Renal cortex interstitium (tissue), 11 donors: ENCODE results near the gene HEXB. TPM values are rescaled to one million over a fixed set of nuclear protein-coding genes. Genes with fewer than 3 reads are reported as not detected.
A peak's percentile ranks its signal among the peaks of the same experiment; 100 is the strongest.
"Not testable (repeated sequence)": the region's sequence is repeated elsewhere in the genome, so short reads cannot be mapped to it uniquely, and the experiment has no call there.

ENCODE experiments used
- DNase-seq, 11 donors: peaks; one replicate each; pipeline ENCODE4 v3.0.0-alpha.2; 2013; ENCODE audit warnings: low read depth in 9 of 11, low spot score in 4 of 11; ENCODE audit errors: extremely low read depth in 1 of 11
- polyA plus RNA-seq, 3 donors: library from polyadenylated mRNA; unstranded; fragments of 120-200 nt; gene quantifications; one replicate each; pipeline ENCODE4 v1.2.1, GENCODE V29; 2013; ENCODE audit not compliant: insufficient read length in 3 of 3

Gene HEXB
- polyA plus RNA-seq, 3 donors: 114 to 172 (median 145) TPM

DNA sequence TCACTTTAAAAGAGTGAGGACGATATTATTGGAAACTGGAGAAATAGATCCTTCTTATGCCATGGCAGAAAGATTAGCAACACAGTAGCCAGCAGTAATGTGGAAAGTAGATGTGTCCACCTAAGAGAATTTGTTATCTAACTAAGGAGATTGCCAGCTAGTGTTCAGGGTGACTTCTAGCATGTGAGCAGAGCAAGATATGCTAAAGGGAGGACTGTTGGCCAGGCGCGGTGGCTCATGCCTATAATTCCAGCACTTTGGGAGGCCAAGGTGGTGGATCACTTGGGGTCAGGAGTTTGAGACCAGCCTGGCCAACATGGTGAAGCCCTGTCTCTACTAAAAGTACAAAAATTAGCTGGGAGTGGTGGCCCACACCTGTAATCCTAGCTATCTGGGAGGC, 5.7 kb upstream of the HEXB start:
- DNase-seq: not testable (repeated sequence)

DNA sequence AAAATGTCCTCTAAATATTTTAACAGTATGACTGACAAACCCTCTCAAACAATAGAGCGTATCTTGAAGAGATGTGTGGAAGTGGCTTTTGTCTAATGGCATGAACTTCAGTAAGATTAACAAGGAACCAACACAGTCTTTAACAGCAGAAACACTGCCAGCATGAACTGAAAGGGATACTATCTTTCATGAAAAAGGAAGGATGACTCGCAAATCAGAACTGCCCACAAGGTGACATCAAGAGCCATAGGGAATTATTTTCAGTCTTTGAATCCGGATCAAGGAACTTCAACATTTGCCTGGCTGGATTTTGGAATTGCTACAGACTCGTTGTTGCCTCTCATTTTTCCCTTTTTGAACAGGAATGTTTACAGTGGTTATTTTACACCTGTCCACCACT, 5.1 kb upstream of the HEXB start:
- no peak for DNase-seq

GRCh38 chr5:74685979-74686631, 1.1 kb downstream of the HEXB start:
- no peak for DNase-seq

DNA sequence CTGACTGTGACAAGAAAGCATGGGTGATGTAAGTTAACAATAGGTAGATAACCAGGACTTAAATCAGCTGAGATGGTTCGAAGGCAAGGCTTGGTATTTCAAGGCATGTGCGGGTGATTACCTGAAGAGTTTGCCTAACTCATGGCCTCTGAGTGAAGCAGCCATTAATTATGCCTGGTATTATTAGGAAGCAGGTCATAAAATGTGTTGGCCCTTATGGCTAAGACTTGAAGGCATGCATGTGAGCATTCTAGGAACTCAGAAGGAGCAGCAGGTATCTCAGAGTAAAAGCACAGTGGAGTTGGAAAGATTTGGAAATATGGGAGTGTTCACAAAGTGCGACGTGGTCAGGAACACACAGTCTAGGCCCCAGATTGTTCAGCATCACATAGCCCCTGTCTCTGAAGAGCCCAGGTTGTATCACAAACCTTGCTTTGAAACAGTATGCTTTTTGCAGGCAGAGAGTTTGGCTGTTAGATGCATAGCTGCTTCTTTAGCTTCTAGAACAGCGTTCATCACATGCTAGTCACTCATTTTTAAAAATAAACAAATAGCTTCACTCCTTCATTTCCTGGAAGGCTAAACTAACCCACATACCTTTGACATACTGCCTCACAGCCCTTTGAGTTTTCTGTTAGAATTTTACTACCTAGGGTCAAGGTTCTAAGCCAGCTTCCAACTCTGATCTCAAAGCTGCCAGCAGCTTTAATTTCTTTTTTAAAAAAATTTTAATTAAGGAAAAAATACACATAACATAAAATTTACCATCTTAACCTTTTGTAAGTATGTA, 2.1 kb downstream of the HEXB start:
- no peak for DNase-seq

GRCh38 chr5:74693191-74693590, 8.2 kb downstream of the HEXB start:
- DNase-seq: no peak

GRCh38 chr5:74717596-74717995, 32.6 kb downstream of the HEXB start:
- DNase-seq: no peak

DNA sequence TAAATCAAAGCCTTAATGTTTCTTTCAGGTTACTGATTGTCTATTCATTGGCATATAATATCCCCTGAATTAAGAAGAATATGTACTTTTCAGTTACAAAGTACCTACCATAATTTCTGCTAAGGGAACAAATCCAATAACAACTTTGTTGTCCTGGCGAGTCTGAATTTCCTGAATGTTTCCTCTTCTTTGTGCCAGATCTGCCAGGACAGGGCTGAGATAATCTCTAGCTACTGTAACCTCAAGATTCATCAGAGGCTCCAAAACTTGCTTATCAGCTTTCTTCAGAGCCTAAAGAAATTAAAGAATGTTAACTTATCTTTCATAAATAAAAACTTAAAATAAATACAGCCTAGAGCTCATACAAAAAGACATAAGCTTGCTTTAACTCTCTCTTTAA, 37.2 kb downstream of the HEXB start:
- DNase-seq: no peak

- no peak for DNase-seq
Observed at GRCh38 chr5:74725331-74725730, 40.3 kb downstream of the HEXB start.

GRCh38 chr5:74736759-74737158, 51.7 kb downstream of the HEXB start:
- DNase-seq: no peak

DNA sequence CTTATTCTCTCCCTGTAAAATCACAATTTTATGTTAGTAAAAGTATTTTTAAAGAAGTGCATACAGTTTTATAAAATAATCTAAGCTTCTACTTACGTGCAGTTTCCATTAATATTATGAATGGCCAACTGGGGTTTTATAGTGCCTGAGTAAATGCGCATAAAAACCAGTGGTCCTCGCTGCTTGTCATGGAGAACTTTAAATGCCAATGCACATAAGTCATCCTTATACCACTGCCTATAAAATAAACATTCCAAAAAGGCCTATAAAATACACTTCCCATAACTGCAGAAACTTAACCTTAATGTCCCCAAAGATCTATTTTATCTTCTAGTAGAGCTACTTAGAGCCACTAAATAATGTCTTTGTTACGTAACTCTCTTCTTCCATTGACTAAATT, 53.4 kb downstream of the HEXB start:
- DNase-seq: no peak

GRCh38 chr5:74748742-74749141, 63.7 kb downstream of the HEXB start:
- DNase-seq: not testable (repeated sequence)

- DNase-seq: no peak
Observed at GRCh38 chr5:74761241-74761640, 76.2 kb downstream of the HEXB start.

GRCh38 chr5:74762599-74762998, 77.6 kb downstream of the HEXB start:
- DNase-seq: no peak

DNA sequence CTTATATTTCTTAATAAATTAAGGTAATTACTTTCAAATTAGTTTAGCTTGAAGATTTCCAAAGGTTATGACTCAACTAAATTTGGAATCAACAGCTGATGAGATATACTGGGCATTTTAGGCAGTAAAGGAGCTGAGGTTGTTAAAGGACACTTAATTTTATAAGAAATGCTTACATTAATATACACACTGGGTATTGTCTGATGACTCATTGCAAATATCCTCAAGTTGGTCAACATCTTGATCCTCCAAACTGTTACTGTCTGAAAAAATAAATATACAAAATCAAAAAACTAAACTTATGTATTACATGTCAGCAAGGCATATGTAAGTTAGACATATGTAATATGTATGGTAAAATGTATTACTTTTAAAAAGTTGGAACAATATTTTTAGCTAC, 78.5 kb downstream of the HEXB start:
- DNase-seq: no peak

DNA sequence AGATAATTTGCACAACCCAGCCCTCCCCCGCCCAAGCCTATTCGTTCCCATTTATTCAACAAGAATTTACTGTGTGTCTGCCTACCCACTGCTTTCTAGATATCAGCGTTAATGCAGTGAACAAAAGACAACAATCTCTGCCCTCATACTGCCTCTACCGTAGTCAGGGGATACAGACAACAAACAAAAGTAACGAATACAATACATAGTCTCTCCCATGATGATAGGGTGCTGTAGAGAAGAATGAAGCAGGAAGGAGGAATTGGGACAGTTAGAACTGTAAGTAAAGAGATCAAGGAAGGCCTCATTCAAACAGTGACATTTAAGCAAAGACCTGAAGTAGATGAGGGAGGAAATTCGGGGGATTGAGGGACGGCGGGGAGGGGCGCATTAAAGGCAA, 80.2 kb downstream of the HEXB start:
- peak in 1 of 11 donors; percentile 0 for DNase-seq

DNA sequence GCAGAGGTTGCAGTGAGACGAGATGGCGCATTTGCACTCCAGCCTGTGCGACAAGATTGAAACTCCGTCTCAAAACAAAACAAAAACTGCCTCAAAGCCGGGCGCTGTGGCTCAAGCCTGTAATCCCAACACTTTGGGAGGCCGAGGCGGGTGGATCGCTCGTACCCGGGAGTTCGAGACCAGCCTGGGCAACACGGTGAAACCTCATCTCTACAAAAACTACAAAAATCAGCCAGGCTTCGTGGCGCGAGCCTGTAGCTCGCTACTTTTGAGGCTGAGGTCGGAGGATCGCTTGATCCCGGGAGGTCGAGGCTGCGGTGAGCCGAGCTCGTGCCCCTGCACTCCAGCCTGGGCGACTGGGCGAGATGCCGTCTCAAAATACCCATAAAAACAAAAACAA, 80.9 kb downstream of the HEXB start:
- DNase-seq: peak in 1 of 11 donors; percentile 2

- DNase-seq: peak in 10 of 11 donors; percentile 8 to 56 (median 20)
Observed at GRCh38 chr5:74766418-74766848, 81.4 kb downstream of the HEXB start.

DNA sequence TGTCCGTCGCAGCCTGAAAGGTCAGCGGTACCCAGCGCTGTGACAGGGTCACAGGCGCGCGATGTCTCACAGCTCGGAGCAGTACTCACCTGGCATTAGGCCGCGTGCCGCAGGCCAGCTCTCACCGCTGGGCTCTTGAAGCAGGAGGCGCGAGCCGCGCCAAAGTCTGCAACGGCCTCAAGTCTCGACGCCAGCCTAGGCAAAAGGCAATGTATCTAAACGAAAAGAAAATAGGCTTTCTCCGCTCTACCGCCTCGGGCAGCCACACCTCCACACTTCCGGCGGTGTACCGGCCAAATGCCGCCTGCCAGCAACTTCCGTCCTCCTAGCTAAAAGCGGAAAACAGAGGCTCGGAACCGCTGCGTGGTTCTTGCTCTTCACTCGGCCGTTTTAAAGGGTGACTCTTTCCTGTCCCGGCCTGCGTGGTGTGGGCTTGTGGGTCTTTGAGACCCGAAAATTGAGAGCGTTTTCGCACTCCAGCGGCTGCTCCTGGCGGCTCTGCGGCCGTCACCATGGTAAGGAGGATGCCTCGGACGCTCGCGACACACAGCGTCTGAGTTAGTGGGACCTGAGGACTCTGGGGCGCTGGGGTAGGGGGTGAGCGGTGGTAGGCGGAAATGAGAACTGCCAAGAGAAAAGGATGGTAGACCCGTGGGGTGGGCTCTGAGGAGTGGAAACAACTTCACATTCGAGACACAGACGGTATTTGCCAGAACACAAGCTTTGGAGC, 82.0 kb downstream of the HEXB start, which contains the start of the genes GFM2 and NSA2:
TSS of gene GFM2 (minus strand) at position 269 of the 730 bp plus-strand sequence. CDS start 3,375 bp downstream, outside the sequence.
TSS of gene NSA2 (plus strand) at position 401 of the 730 bp plus-strand sequence. CDS start at position 513, 112 bp downstream.
- peak; percentile 80 to 94 (median 91) for DNase-seq

- DNase-seq: peak in 7 of 11 donors; percentile 1 to 27 (median 8)
Observed at GRCh38 chr5:74767579-74767913, 82.5 kb downstream of the HEXB start.
